Endothelial cell of umbilical vein (primary cell): Measurements from ENCODE around the gene FRRS1L. TPM values are rescaled to one million over a fixed set of nuclear protein-coding genes. Genes with fewer than 3 reads are reported as not detected.

Experiments used
- BruUV-seq: library from RNA; stranded (reverse); fragments of 400-500 nt; replicated peaks from 2 replicates; lab custom pipeline; 2021; lab: Mats Ljungman, UMichigan
- CTCF ChIA-PET: fragments of 300-600, 350-600 bp; sonication (Branson Sonifier 250); formaldehyde crosslinking; loops from one replicate; lab custom pipeline; 2021; ENCODE audit warnings: antibody characterized with exemption, inconsistent platforms; lab: Charles Lee
- POLR2A ChIA-PET: fragments of 300-600, 350-600 bp; sonication (Branson Sonifier 250); formaldehyde crosslinking; loops from one replicate; lab custom pipeline; 2021; ENCODE audit warnings: antibody characterized with exemption, inconsistent platforms; lab: Charles Lee
- DNase-seq: peaks from one replicate; pipeline ENCODE4 v3.0.0-alpha.2; 2011; ENCODE audit warnings: low read depth, low spot score
- FAIRE-seq: peaks from 2 replicates; lab custom pipeline; 2011; peaks lifted over from hg19 to GRCh38; lab: Jason Lieb, UNC
- H2AFZ ChIP-seq: 2 replicates; pipeline ENCODE4 v1.6.0; 2012; ENCODE audit warnings: low read depth, low read length, control low read depth, inconsistent platforms
- H3K27ac ChIP-seq: 2 replicates; pipeline ENCODE4 v1.5.1; 2011; ENCODE audit warnings: low read depth, mild to moderate bottlenecking, control low read depth, low read length, moderate library complexity; ENCODE audit not compliant: insufficient read depth
- H3K27me3 ChIP-seq, 2 experiments: 2 replicates each; pipeline versions ENCODE4 v1.6.0 to v1.6.1; 2011; ENCODE audit warnings: low read length in 2 of 2, mixed read lengths in 1 of 2; ENCODE audit not compliant: control insufficient read depth in 2 of 2, insufficient read depth in 2 of 2
- H3K36me3 ChIP-seq, 2 experiments: 2 replicates in 1 of 2; 3 replicates in 1 of 2; pipeline ENCODE4 v1.5.1; 2011; ENCODE audit warnings: low read length in 2 of 2, mild to moderate bottlenecking in 1 of 2, moderate library complexity in 1 of 2; ENCODE audit not compliant: control insufficient read depth in 2 of 2, insufficient read depth in 2 of 2; ENCODE audit errors: extremely low read depth in 1 of 2
- H3K4me1 ChIP-seq: 3 replicates; pipeline ENCODE4 v1.5.1; 2011; ENCODE audit warnings: mild to moderate bottlenecking, low read length; ENCODE audit not compliant: control insufficient read depth, insufficient read depth; ENCODE audit errors: extremely low read depth
- H3K4me2 ChIP-seq: 2 replicates; pipeline ENCODE4 v1.6.1; 2011; ENCODE audit warnings: low read length, control low read depth, mixed read lengths; ENCODE audit not compliant: insufficient read depth
- H3K4me3 ChIP-seq, 3 experiments: fragments of 200-600 bp in 1 of 3; sonication (generic), shearing (Covaris generic) in 1 of 3; replicated peaks in 1 of 3; 2 replicates each; pipeline ENCODE4 v1.5.1; 2011 to 2016; ENCODE audit warnings: control low read depth in 3 of 3, low read length in 3 of 3, mild to moderate bottlenecking in 2 of 3, inconsistent platforms in 1 of 3, low read depth in 1 of 3, moderate library complexity in 1 of 3; ENCODE audit not compliant: insufficient read depth in 1 of 3
- H3K79me2 ChIP-seq: 2 replicates; pipeline ENCODE4 v1.6.0; 2012; ENCODE audit warnings: low read length, inconsistent platforms; ENCODE audit not compliant: control insufficient read depth, insufficient read depth
- H3K9ac ChIP-seq: replicated peaks from 2 replicates; pipeline ENCODE3; 2011; ENCODE audit warnings: low read length, control low read depth; ENCODE audit not compliant: insufficient read depth; ENCODE audit errors: extremely low read depth
- H3K9me1 ChIP-seq: replicated peaks from 3 replicates; pipeline ENCODE4 v1.6.0; 2011; ENCODE audit warnings: mild to moderate bottlenecking, low read length; ENCODE audit not compliant: control insufficient read depth, insufficient read depth; ENCODE audit errors: extremely low read depth
- H3K9me3 ChIP-seq: replicated peaks from 2 replicates; pipeline ENCODE4 v1.5.1; 2012; ENCODE audit warnings: low read length, inconsistent platforms; ENCODE audit not compliant: control insufficient read depth, insufficient read depth
- H4K20me1 ChIP-seq: replicated peaks from 2 replicates; pipeline ENCODE3; 2011; ENCODE audit warnings: mild to moderate bottlenecking, low read length; ENCODE audit not compliant: control insufficient read depth, insufficient read depth; ENCODE audit errors: extremely low read depth
- CTCF ChIP-seq, 2 donors: IDR thresholded peaks; 1 replicate in 1 of 2; 2 replicates in 1 of 2; pipeline ENCODE4 v1.5.1; 2011; ENCODE audit warnings: low read length in 2 of 2, mild to moderate bottlenecking in 2 of 2, moderate library complexity in 2 of 2, control low read depth in 1 of 2, inconsistent platforms in 1 of 2, low read depth in 1 of 2; ENCODE audit not compliant: insufficient read depth in 1 of 2; ENCODE audit errors: extremely low read depth in 1 of 2
- EZH2 ChIP-seq: IDR thresholded peaks from 2 replicates; pipeline ENCODE4 v1.6.1; 2012; ENCODE audit warnings: borderline replicate concordance, low read depth, mild to moderate bottlenecking, moderate library complexity, low read length, inconsistent platforms; ENCODE audit not compliant: severe bottlenecking
- FOS ChIP-seq: IDR thresholded peaks from 2 replicates; pipeline ENCODE4 v1.6.1; 2011; ENCODE audit warnings: mild to moderate bottlenecking, low read length, moderate library complexity, borderline replicate concordance; ENCODE audit not compliant: insufficient read depth
- GATA2 ChIP-seq: IDR thresholded peaks from 2 replicates; pipeline ENCODE4 v1.7.0; 2011; ENCODE audit warnings: low read depth, mild to moderate bottlenecking, moderate library complexity, mixed read lengths, low read length; ENCODE audit not compliant: insufficient read length, insufficient read depth
- JUN ChIP-seq: IDR thresholded peaks from 2 replicates; pipeline ENCODE4 v1.6.1; 2011; ENCODE audit warnings: borderline replicate concordance, low read depth; ENCODE audit not compliant: insufficient read length, insufficient read depth
- MAX ChIP-seq: IDR thresholded peaks from 2 replicates; pipeline ENCODE4 v1.6.1; 2011; ENCODE audit not compliant: insufficient read depth, insufficient read length
- MYC ChIP-seq: IDR thresholded peaks from one replicate; pipeline ENCODE4 v1.6.1; 2011; ENCODE audit warnings: mild to moderate bottlenecking, low read depth, low read length
- POLR2A ChIP-seq: IDR thresholded peaks from 2 replicates; pipeline ENCODE4 v1.6.1; 2012; ENCODE audit warnings: low read depth, mild to moderate bottlenecking, control low read depth, low read length
- POLR2AphosphoS5 ChIP-seq: IDR thresholded peaks from 2 replicates; pipeline ENCODE4 v1.6.1; 2012; ENCODE audit warnings: low read depth, mild to moderate bottlenecking, control low read depth, low read length, moderate library complexity; ENCODE audit not compliant: insufficient read depth
- dilution Hi-C: fragments of 300-500 bp; cut with MboI; formaldehyde crosslinking; loops from one replicate; pipeline ENCODE4 v1.15.0; 2019; ENCODE audit warnings: low sequenced_read_pairs; ENCODE audit not compliant: extremely low pct_ligation_motif_present
- intact Hi-C: fragments of 100-400 bp; cut with micrococcal nuclease; formaldehyde crosslinking; loops from one replicate; pipeline ENCODE4 v1.10.0; 2022
- polyA plus RNA-seq, 4 experiments: library from polyadenylated mRNA; depleted of rRNA in 3 of 4; stranded (reverse) in 3 of 4; unstranded in 1 of 4; fragments of >200 nt; gene quantifications; 2 replicates each; pipeline versions ENCODE4 v1.2.1 to v1.2.3, GENCODE V29; 2011 to 2012; ENCODE audit warnings: missing spikeins in 1 of 4
- total RNA-seq: library from RNA; stranded (reverse); gene quantifications from 2 replicates; pipeline ENCODE4 v1.2.3, GENCODE V29; 2021

Gene FRRS1L
- total and polyA plus RNA-seq, 2 donors (not counting 3 experiments of a cell fraction or from before 2014, with no cell fraction given) = not detected

GRCh38 chr9:109088221-109088620 lies 78.8 kb downstream of the FRRS1L start:
- FAIRE-seq (no peak), DNase-seq (no peak)
- intact Hi-C loops = no loop called here
- Histone ChIP-seq H3K27ac (no peak overlapping the region), H3K4me3 (no peak overlapping the region), H2AFZ (no peak overlapping the region), H3K9me1 (no peaks in the 10 kb centered on the region), H4K20me1 (peaks cover 2% of the 10 kb centered on the region), H3K9me3 (no peaks in the 10 kb centered on the region), H3K79me2 (peaks cover 1% of the 10 kb centered on the region), H3K4me1 (no peaks in the 10 kb centered on the region), H3K4me2 (no peak overlapping the region), H3K27me3 (no peaks in the 10 kb centered on the region), H3K36me3 (peaks cover 8% of the 10 kb centered on the region in 2 experiments), H3K9ac (no peak overlapping the region)
- no peak for TF ChIP-seq MAX
- TF ChIP-seq FOS = no peak
- TF ChIP-seq POLR2A = no peak
- dilution Hi-C loops = no loop called here
- no TSS peak for BruUV-seq
- POLR2A ChIA-PET = no interaction called here
- CTCF ChIA-PET = interaction anchor here (0.7 to 3.7 kb wide), 7 partner anchors 9 to 134 kb away, joined by 3 to 13 read pairs (median 4); partner anchors contain the start of gene TMEM245

- intact Hi-C loops = no loop called here
- DNase-seq = no peak
- Histone ChIP-seq H3K27me3 (no peaks in the 10 kb centered on the region), H3K79me2 (peaks cover 1% of the 10 kb centered on the region), H3K4me3 (no peak overlapping the region), H3K9ac (no peak overlapping the region), H4K20me1 (peaks cover 2% of the 10 kb centered on the region), H3K36me3 (peaks cover 8% of the 10 kb centered on the region in 2 experiments), H3K4me1 (no peaks in the 10 kb centered on the region), H3K27ac (no peak overlapping the region), H3K9me1 (no peaks in the 10 kb centered on the region), H3K4me2 (no peak overlapping the region), H3K9me3 (no peaks in the 10 kb centered on the region), H2AFZ (no peak overlapping the region)
- CTCF ChIA-PET = interaction anchor here (0.9 to 3.7 kb wide), 6 partner anchors 10 to 133 kb away, joined by 3 to 13 read pairs (median 4); partner anchors contain the start of gene TMEM245
- dilution Hi-C loops = no loop called here
- TF ChIP-seq MYC (no peak), GATA2 (no peak), JUN (no peak), EZH2 (no peak), POLR2AphosphoS5 (no peak), MAX (no peak), CTCF (IDR thresholded peaks at IDR 0.05; ENCODE audit: extremely low read depth in 1 of 2, insufficient read depth in 1 of 2, low read depth in 1 of 2, low read length in 2 of 2) (no peak), POLR2A (no peak)
- POLR2A ChIA-PET = no interaction called here
- no TSS peak for BruUV-seq
- no peak for FAIRE-seq
These were observed 79.3 kb downstream of the FRRS1L start for GRCh38 chr9:109087795-109088194.
